Caco-2 (cell line): ENCODE measurements around the gene BCCIP. TPM values are rescaled to one million over a fixed set of nuclear protein-coding genes. Genes with fewer than 3 reads are reported as not detected.
A peak's percentile ranks its signal among the peaks of the same experiment; 100 is the strongest.

ENCODE experiments used
- BruUV-seq: library from RNA; stranded (reverse); fragments of 400-500 nt; replicated peaks from 2 replicates; lab custom pipeline; 2021; lab: Mats Ljungman, UMichigan
- CTCF ChIA-PET: fragments of 300-600 bp; sonication (Branson Sonifier 250); formaldehyde crosslinking; loops from one replicate; lab custom pipeline; 2022; ENCODE audit warnings: antibody characterized with exemption; lab: Charles Lee
- POLR2A ChIA-PET: fragments of 300-600 bp; sonication (Branson Sonifier 250); formaldehyde crosslinking; loops from one replicate; lab custom pipeline; 2022; ENCODE audit warnings: antibody characterized with exemption; lab: Charles Lee
- DNase-seq, 2 experiments: peaks; one replicate each; pipeline versions ENCODE4 v3.0.0 to v3.0.0-alpha.2; 2020 to 2022
- H3K27me3 ChIP-seq: replicated peaks from 2 replicates; pipeline ENCODE4 v1.6.0; 2011; ENCODE audit warnings: low read length; ENCODE audit not compliant: control insufficient read depth, insufficient read depth
- H3K36me3 ChIP-seq: 2 replicates; pipeline ENCODE4 v1.5.1; 2011; ENCODE audit warnings: low read length; ENCODE audit not compliant: control insufficient read depth, insufficient read depth
- H3K4me1 ChIP-seq: fragments of 250-450 bp; sonication (Bioruptor Pico); 2 replicates; pipeline ENCODE4 v1.5.1; 2020; ENCODE audit warnings: mild to moderate bottlenecking
- H3K4me3 ChIP-seq: 2 replicates; pipeline ENCODE4 v1.5.1; 2011; ENCODE audit warnings: low read depth, mild to moderate bottlenecking, control low read depth, low read length
- H3K9me3 ChIP-seq: fragments of 250-450 bp; sonication (Bioruptor Pico); 2 replicates; pipeline ENCODE4 v1.5.1; 2020; ENCODE audit warnings: mild to moderate bottlenecking, moderate library complexity
- H3K27ac Mint-ChIP-seq: one replicate; pipeline ENCODE4 v1.8.0; 2022; ENCODE audit warnings: mixed read lengths; ENCODE audit not compliant: unreplicated experiment
- H3K27me3 Mint-ChIP-seq: one replicate; pipeline ENCODE4 v1.8.0; 2022; ENCODE audit warnings: mixed read lengths; ENCODE audit not compliant: insufficient read depth, unreplicated experiment
- H3K36me3 Mint-ChIP-seq: one replicate; pipeline ENCODE4 v1.8.0; 2022; ENCODE audit warnings: mild to moderate bottlenecking, mixed read lengths; ENCODE audit not compliant: insufficient read depth, unreplicated experiment
- H3K4me1 Mint-ChIP-seq: one replicate; pipeline ENCODE4 v1.8.0; 2022; ENCODE audit warnings: low read depth, mixed read lengths; ENCODE audit not compliant: unreplicated experiment
- H3K4me3 Mint-ChIP-seq: one replicate; pipeline ENCODE4 v1.8.0; 2022; ENCODE audit warnings: mild to moderate bottlenecking, moderate library complexity, mixed read lengths; ENCODE audit not compliant: unreplicated experiment
- H3K9me3 Mint-ChIP-seq: one replicate; pipeline ENCODE4 v1.8.0; 2022; ENCODE audit warnings: mixed read lengths; ENCODE audit not compliant: unreplicated experiment
- intact Hi-C: fragments of 100-400 bp; cut with micrococcal nuclease; formaldehyde crosslinking; loops from one replicate; pipeline ENCODE4 v1.10.0; 2022; ENCODE audit not compliant: unreplicated experiment
- total RNA-seq: library from RNA; stranded (reverse); gene quantifications from 2 replicates; pipeline ENCODE4 v1.2.3, GENCODE V29; 2022
- TF ChIP-seq, protein P1 (sequence below), 2 experiments: fragments of 200-600 bp in 1 of 2; IDR thresholded peaks; 1 replicate in 1 of 2; 2 replicates in 1 of 2; pipeline versions ENCODE4 v1.5.1 to v1.8.0; 2011 to 2022; ENCODE audit warnings: antibody characterized with exemption in 1 of 2, control low read depth in 1 of 2, inconsistent platforms in 1 of 2, low read depth in 1 of 2, low read length in 1 of 2, mild to moderate bottlenecking in 1 of 2, moderate library complexity in 1 of 2; ENCODE audit not compliant: insufficient read depth in 1 of 2, severe bottlenecking in 1 of 2, unreplicated experiment in 1 of 2

Gene BCCIP
- total RNA-seq, 1 experiment from 2014 or later = 91.2 TPM

DNA sequence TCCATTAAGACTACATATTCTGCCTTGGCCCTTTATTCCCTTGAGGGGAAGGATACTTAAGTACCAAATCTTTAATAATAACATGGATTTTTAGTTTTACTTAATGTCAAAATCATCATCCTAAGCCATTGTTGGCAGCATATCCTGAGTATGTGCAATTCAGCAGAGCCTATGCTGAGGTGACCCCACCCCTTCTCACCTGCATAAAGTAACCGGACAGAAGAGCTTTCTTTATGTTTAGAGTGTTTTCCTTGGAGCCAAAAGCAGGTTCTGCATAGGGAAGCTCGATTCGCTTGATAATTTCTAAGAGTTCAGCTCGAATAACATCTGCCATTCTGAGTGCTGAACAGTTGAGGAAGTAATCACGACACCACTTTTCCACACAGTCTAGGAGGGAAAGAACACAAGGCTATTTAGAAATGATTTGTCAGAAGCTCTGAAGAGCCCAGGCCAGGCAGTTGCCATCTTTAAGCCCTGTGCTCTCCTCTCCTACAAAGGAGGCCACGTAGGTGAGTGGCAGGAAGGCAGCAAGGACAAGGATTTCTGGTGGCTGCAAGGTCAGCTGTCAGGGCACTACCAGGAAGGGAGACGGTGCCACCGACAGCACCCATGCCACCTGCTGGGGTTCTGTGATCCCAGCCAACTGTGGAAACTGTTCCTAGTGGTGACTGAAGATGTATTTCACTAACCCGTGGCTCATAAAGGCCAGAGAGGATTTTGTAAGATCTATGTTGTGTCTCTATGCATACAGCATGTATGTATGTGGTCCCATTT, 15.6 kb downstream of the BCCIP start:
- Histone ChIP-seq H3K9me3 (no peaks in the 10 kb centered on the region), H3K36me3 (peaks cover 5% of the 10 kb centered on the region), H3K27me3 (no peaks in the 10 kb centered on the region), H3K4me1 (peaks cover 11% of the 10 kb centered on the region; the same call in 1 of the 2 replicates), H3K4me3 (no peak overlapping the region)
- intact Hi-C loops = no loop called here
- BruUV-seq = no TSS peak
- POLR2A ChIA-PET = no interaction called here
- Mint-ChIP-seq H3K36me3 (peaks cover 58% of the 10 kb centered on the region), H3K27ac (no peak overlapping the region), H3K4me1 (no peaks in the 10 kb centered on the region), H3K4me3 (no peak overlapping the region), H3K27me3 (no peaks in the 10 kb centered on the region), H3K9me3 (no peaks in the 10 kb centered on the region)
- CTCF ChIA-PET = interaction anchor here (1.1 kb wide), 1 partner anchor 12 kb away, joined by 3 read pairs; no protein-coding TSS in a partner anchor
- TF ChIP-seq, protein P1, sequence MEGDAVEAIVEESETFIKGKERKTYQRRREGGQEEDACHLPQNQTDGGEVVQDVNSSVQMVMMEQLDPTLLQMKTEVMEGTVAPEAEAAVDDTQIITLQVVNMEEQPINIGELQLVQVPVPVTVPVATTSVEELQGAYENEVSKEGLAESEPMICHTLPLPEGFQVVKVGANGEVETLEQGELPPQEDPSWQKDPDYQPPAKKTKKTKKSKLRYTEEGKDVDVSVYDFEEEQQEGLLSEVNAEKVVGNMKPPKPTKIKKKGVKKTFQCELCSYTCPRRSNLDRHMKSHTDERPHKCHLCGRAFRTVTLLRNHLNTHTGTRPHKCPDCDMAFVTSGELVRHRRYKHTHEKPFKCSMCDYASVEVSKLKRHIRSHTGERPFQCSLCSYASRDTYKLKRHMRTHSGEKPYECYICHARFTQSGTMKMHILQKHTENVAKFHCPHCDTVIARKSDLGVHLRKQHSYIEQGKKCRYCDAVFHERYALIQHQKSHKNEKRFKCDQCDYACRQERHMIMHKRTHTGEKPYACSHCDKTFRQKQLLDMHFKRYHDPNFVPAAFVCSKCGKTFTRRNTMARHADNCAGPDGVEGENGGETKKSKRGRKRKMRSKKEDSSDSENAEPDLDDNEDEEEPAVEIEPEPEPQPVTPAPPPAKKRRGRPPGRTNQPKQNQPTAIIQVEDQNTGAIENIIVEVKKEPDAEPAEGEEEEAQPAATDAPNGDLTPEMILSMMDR (IDR thresholded peaks at IDR 0.05; ENCODE audit: insufficient read depth in 1 of 2, low read depth in 1 of 2, low read length in 1 of 2, severe bottlenecking in 1 of 2, unreplicated experiment in 1 of 2) = no peak
- DNase-seq = no peak

DNA sequence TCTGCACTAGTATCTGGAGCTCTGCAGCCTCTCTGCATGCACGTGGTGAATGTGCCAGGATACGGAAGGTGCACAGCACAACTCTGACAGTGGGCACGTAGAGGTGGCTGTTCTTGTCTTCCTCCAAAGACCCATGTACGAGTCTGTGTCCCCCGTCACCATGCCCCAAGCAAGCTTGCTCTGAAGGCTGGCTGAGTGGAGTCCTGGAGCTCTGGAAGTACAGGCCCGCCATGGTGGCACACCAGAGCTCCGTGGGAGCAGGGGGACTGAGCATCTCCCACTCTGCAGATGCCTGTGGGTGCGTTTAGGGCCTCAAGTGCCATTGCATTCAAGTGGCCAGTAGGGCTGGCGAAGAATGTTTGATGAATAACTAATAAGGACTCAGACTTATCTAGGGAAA, 17.1 kb downstream of the BCCIP start:
- Histone ChIP-seq H3K4me3 (no peak overlapping the region), H3K9me3 (no peaks in the 10 kb centered on the region), H3K27me3 (no peaks in the 10 kb centered on the region), H3K36me3 (peaks cover 5% of the 10 kb centered on the region), H3K4me1 (peaks cover 11% of the 10 kb centered on the region; the same call in 1 of the 2 replicates)
- peaks cover 44% of the 10 kb centered on the region for H3K36me3 Mint-ChIP-seq
- H3K27ac Mint-ChIP-seq = peak overlapping the region; percentile 46
- CTCF ChIA-PET = no interaction called here
- intact Hi-C loops = no loop called here
- POLR2A ChIA-PET = no interaction called here
- H3K9me3 Mint-ChIP-seq = no peaks in the 10 kb centered on the region
- H3K4me3 Mint-ChIP-seq = no peak overlapping the region
- BruUV-seq = no TSS peak
- no peaks in the 10 kb centered on the region for H3K27me3 Mint-ChIP-seq
- DNase-seq = no peak
- no peaks in the 10 kb centered on the region for H3K4me1 Mint-ChIP-seq
- TF ChIP-seq, protein P1 (IDR thresholded peaks at IDR 0.05; ENCODE audit: insufficient read depth in 1 of 2, low read depth in 1 of 2, low read length in 1 of 2, severe bottlenecking in 1 of 2, unreplicated experiment in 1 of 2) = no peak

DNA sequence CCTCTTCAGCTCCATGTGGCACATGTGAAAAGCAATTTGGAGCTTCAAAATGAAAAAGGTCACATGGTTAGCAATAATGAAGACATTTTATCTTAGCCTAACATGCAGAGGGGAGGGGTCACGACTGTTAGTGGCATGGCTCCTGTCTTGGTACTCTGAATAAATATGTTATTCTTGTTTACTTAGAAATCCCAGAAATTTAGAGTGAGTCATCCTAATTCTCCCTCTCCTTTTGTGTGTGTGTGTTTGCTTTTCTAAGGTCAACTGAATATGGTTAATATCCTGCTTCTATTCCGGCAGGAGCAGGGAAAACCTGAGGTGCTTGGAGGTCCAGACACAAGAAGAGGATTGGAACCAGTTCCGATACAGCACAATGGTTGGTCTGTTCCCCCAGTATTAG, 17.6 kb downstream of the BCCIP start:
- no peaks in the 10 kb centered on the region for H3K27me3 ChIP-seq
- TF ChIP-seq, protein P1 (IDR thresholded peaks at IDR 0.05; ENCODE audit: insufficient read depth in 1 of 2, low read depth in 1 of 2, low read length in 1 of 2, severe bottlenecking in 1 of 2, unreplicated experiment in 1 of 2) = no peak
- H3K4me1 ChIP-seq = peaks cover 11% of the 10 kb centered on the region; the same call in 1 of the 2 replicates
- Mint-ChIP-seq H3K9me3 (no peaks in the 10 kb centered on the region), H3K4me3 (no peak overlapping the region), H3K36me3 (peaks cover 38% of the 10 kb centered on the region), H3K27me3 (no peaks in the 10 kb centered on the region), H3K4me1 (no peaks in the 10 kb centered on the region), H3K27ac (peak overlapping the region; percentile 46)
- CTCF ChIA-PET = no interaction called here
- intact Hi-C loops = no loop called here
- no TSS peak for BruUV-seq
- POLR2A ChIA-PET = no interaction called here
- no peak for DNase-seq
- H3K36me3 ChIP-seq = peaks cover 5% of the 10 kb centered on the region
- no peaks in the 10 kb centered on the region for H3K9me3 ChIP-seq
- H3K4me3 ChIP-seq = no peak overlapping the region
